IMR-90 (cell line): ENCODE measurements around the gene SLC16A7. TPM values are rescaled to one million over a fixed set of nuclear protein-coding genes. Genes with fewer than 3 reads are reported as not detected.

Source experiments
- ATAC-seq: fragments of 200-7000 bp; cut with Tn5 transposase; 2 replicates; pipeline ENCODE4 v1.9.1; 2020; ENCODE audit warnings: low read depth, mild to moderate bottlenecking, moderate library complexity
- BruUV-seq: library from RNA; stranded (reverse); fragments of 400-500 nt; replicated peaks from 2 replicates; lab custom pipeline; 2021; lab: Mats Ljungman, UMichigan
- CTCF ChIA-PET: fragments of 300-600 bp; formaldehyde crosslinking; extraction: SDS; loops from one replicate; lab custom pipeline; 2021; ENCODE audit warnings: antibody characterized with exemption; lab: Yijun Ruan, JAX
- POLR2A ChIA-PET: fragments of 300-600 bp; sonication (Branson Sonifier 250); formaldehyde crosslinking; loops from one replicate; lab custom pipeline; 2022; ENCODE audit warnings: antibody characterized with exemption; ENCODE audit not compliant: unreplicated experiment; lab: Charles Lee
- DNase-seq: peaks from one replicate; pipeline ENCODE4 v3.0.0; 2013
- H2AFZ ChIP-seq: replicated peaks from 2 replicates; pipeline ENCODE3; 2013; ENCODE audit warnings: low read length, mild to moderate bottlenecking; ENCODE audit not compliant: poor library complexity
- H2AK5ac ChIP-seq: 2 replicates; pipeline ENCODE4 v1.6.1; 2013; ENCODE audit warnings: low read depth, low read length, inconsistent platforms
- H2AK9ac ChIP-seq: replicated peaks from 2 replicates; pipeline ENCODE3; 2013; ENCODE audit warnings: mild to moderate bottlenecking, low read depth, low read length, moderate library complexity; ENCODE audit not compliant: poor library complexity
- H2BK120ac ChIP-seq: 2 replicates; pipeline ENCODE4 v1.6.1; 2013; ENCODE audit warnings: low read depth, low read length, inconsistent platforms
- H2BK15ac ChIP-seq: 3 replicates; pipeline ENCODE4 v1.6.1; 2013; ENCODE audit warnings: low read depth, low read length, inconsistent platforms
- H2BK20ac ChIP-seq: 2 replicates; pipeline ENCODE4 v1.6.1; 2013; ENCODE audit warnings: low read depth, mild to moderate bottlenecking, inconsistent platforms, low read length, moderate library complexity
- H2BK5ac ChIP-seq: 2 replicates; pipeline ENCODE4 v1.6.1; 2013; ENCODE audit warnings: mild to moderate bottlenecking, low read depth, low read length, inconsistent platforms; ENCODE audit not compliant: poor library complexity, severe bottlenecking
- H3K14ac ChIP-seq: replicated peaks from 2 replicates; pipeline ENCODE4 v1.6.1; 2013; ENCODE audit warnings: low read depth, low read length, inconsistent platforms
- H3K18ac ChIP-seq: 2 replicates; pipeline ENCODE4 v1.6.1; 2013; ENCODE audit warnings: low read depth, low read length, control low read depth
- H3K23ac ChIP-seq: 2 replicates; pipeline ENCODE4 v1.6.1; 2013; ENCODE audit warnings: low read depth, low read length, inconsistent platforms
- H3K27ac ChIP-seq: 2 replicates; pipeline ENCODE4 v1.5.1; 2013; ENCODE audit warnings: mild to moderate bottlenecking, control low read depth, low read length; ENCODE audit not compliant: insufficient read depth
- H3K27me3 ChIP-seq: 2 replicates; pipeline ENCODE4 v1.6.1; 2013; ENCODE audit warnings: low read length; ENCODE audit not compliant: control insufficient read depth, insufficient read depth
- H3K36me3 ChIP-seq: 2 replicates; pipeline ENCODE4 v1.6.1; 2013; ENCODE audit warnings: low read length, mixed read lengths; ENCODE audit not compliant: control insufficient read depth, insufficient read depth
- H3K4ac ChIP-seq: 2 replicates; pipeline ENCODE4 v1.6.1; 2013; ENCODE audit warnings: low read depth, low read length, inconsistent platforms
- H3K4me1 ChIP-seq: 2 replicates; pipeline ENCODE4 v1.6.1; 2013; ENCODE audit warnings: low read length, mixed read lengths; ENCODE audit not compliant: control insufficient read depth, insufficient read depth
- H3K4me2 ChIP-seq: 2 replicates; pipeline ENCODE4 v1.6.1; 2013; ENCODE audit warnings: low read depth, mild to moderate bottlenecking, control low read depth, low read length, moderate library complexity
- H3K4me3 ChIP-seq: 2 replicates; pipeline ENCODE4 v1.5.1; 2013; ENCODE audit warnings: low read depth, mild to moderate bottlenecking, control low read depth, low read length, moderate library complexity; ENCODE audit not compliant: insufficient read depth
- H3K56ac ChIP-seq: 2 replicates; pipeline ENCODE4 v1.6.1; 2013; ENCODE audit warnings: low read length, inconsistent platforms; ENCODE audit not compliant: insufficient read depth; ENCODE audit errors: extremely low read depth
- H3K79me1 ChIP-seq, 2 experiments: 2 replicates each; pipeline ENCODE4 v1.6.1; 2013; ENCODE audit warnings: low read length in 2 of 2, inconsistent platforms in 1 of 2, low read depth in 1 of 2
- H3K9ac ChIP-seq: 2 replicates; pipeline ENCODE4 v1.6.1; 2013; ENCODE audit warnings: low read depth, low read length, control low read depth
- H3K9me1 ChIP-seq: 2 replicates; pipeline ENCODE4 v1.6.1; 2013; ENCODE audit warnings: low read length, inconsistent platforms; ENCODE audit not compliant: insufficient read depth
- H3K9me3 ChIP-seq: 2 replicates; pipeline ENCODE4 v1.6.1; 2013; ENCODE audit warnings: low read length; ENCODE audit not compliant: control insufficient read depth, insufficient read depth
- H4K20me1 ChIP-seq: 2 replicates; pipeline ENCODE4 v1.6.1; 2013; ENCODE audit warnings: low read length, inconsistent platforms; ENCODE audit not compliant: insufficient read depth
- H4K5ac ChIP-seq: 2 replicates; pipeline ENCODE4 v1.6.1; 2013; ENCODE audit warnings: mild to moderate bottlenecking, low read depth, low read length, control low read depth
- H4K8ac ChIP-seq, 2 experiments: 2 replicates each; pipeline ENCODE4 v1.6.1; 2013; ENCODE audit warnings: low read depth in 2 of 2, low read length in 2 of 2, control low read depth in 1 of 2, inconsistent platforms in 1 of 2
- H4K91ac ChIP-seq: 2 replicates; pipeline ENCODE4 v1.6.1; 2013; ENCODE audit warnings: low read depth, low read length, inconsistent platforms; ENCODE audit not compliant: insufficient read depth
- CEBPB ChIP-seq: IDR thresholded peaks from 2 replicates; pipeline ENCODE4 v1.6.1; 2012; ENCODE audit warnings: low read depth, low read length, improper control_type of control experiment
- POLR2A ChIP-seq: IDR thresholded peaks from 2 replicates; pipeline ENCODE4 v1.6.1; 2012; ENCODE audit warnings: mild to moderate bottlenecking, low read depth, low read length
- RAD21 ChIP-seq: IDR thresholded peaks from 2 replicates; pipeline ENCODE4 v1.6.1; 2012; ENCODE audit warnings: low read length, improper control_type of control experiment
- WGBS, 2 experiments: methylation state at CpG; one replicate each; pipeline versions ENCODE4 v1.1.5 to v1.1.7; 2013; ENCODE audit warnings: missing lambda C conversion rate in 2 of 2; ENCODE audit not compliant: insufficient read length in 1 of 2; ENCODE audit errors: extremely low coverage in 2 of 2; 5-methylcytosine and 5-hydroxymethylcytosine counted together
- dilution Hi-C: fragments of 300-500 bp; cut with HindIII; formaldehyde crosslinking; loops from one replicate; pipeline ENCODE4 v1.14.3; 2018; ENCODE audit warnings: low sequenced_read_pairs; ENCODE audit not compliant: unreplicated experiment
- in situ Hi-C: fragments of 300-500 bp; cut with MboI; formaldehyde crosslinking; loops from 3 replicates; pipeline ENCODE4 v1.14.3; 2019; ENCODE audit warnings: low sequenced_read_pairs, inconsistent platforms, mixed read lengths
- intact Hi-C: fragments of 100-400 bp; cut with micrococcal nuclease; formaldehyde crosslinking; loops from 2 replicates; pipeline ENCODE4 v1.10.0; 2022
- polyA plus RNA-seq, 3 experiments: library from polyadenylated mRNA; depleted of rRNA; stranded (reverse); fragments of >200 nt; gene quantifications; 2 replicates each; pipeline ENCODE4 v1.2.3, GENCODE V29; 2012; ENCODE audit warnings: low replicate concordance in 1 of 3
- total RNA-seq: library from RNA; depleted of rRNA; stranded (reverse); fragments of >200 nt; gene quantifications from 2 replicates; pipeline ENCODE4 v1.2.3, GENCODE V29; 2012
- TF ChIP-seq, protein P1 (sequence below): conservative IDR thresholded peaks from 2 replicates; pipeline ENCODE4 v1.5.1; 2012; ENCODE audit warnings: mild to moderate bottlenecking, low read depth, low read length, improper control_type of control experiment
- TF ChIP-seq, protein P2 (sequence below): fragments of 150-350 bp; IDR thresholded peaks from 2 replicates; pipeline ENCODE4 v1.6.1; 2017; ENCODE audit warnings: mild to moderate bottlenecking, antibody characterized with exemption, low read length, low read depth

Gene SLC16A7
- total and polyA plus RNA-seq, 2 of the 4 experiments (the other 2 are of a cell fraction): 2.6 to 21.5 TPM

DNA sequence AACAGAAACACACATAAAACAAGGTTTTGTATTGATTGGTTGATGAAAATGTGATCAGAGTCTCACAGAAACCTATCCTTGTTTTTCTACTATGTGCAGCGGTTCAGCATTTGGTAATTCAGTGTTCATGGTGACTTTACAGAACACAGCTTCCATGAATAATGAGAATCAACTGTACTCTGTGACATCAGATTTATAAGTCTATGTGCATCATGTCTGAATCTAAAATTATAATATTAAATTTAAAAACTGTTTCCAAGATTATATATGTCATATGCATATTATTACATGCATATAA, 104.3 kb downstream of the SLC16A7 start:
- H3K4me2 ChIP-seq: peak overlapping the region; percentile 66; the same call in 1 of the 2 replicates
- in situ Hi-C loops: no loop called here
- H4K20me1 ChIP-seq: no peaks in the 10 kb centered on the region

More for the DNA sequence above, 104.3 kb downstream of the SLC16A7 start:
- Histone ChIP-seq H3K27me3 (no peaks in the 10 kb centered on the region), H3K9ac (no peak overlapping the region), H3K27ac (peak overlapping the region; percentile 48; the same call in 1 of the 2 replicates), H3K9me1 (peaks cover 2% of the 10 kb centered on the region; the same call in 1 of the 2 replicates), H3K4ac (peak overlapping the region; percentile 4; the same call in 1 of the 2 replicates), H3K4me1 (peaks cover 2% of the 10 kb centered on the region; the same call in 1 of the 2 replicates), H3K23ac (no peak overlapping the region), H2BK20ac (peak overlapping the region; percentile 27; the same call in 1 of the 2 replicates), H2BK5ac (peak overlapping the region; percentile 87), H2AK9ac (no peak overlapping the region), H3K18ac (peak overlapping the region; percentile 71; the same call in 1 of the 2 replicates), H3K36me3 (no peaks in the 10 kb centered on the region), H3K79me1 (no peaks in the 10 kb centered on the region), H2BK15ac (no peak overlapping the region), H3K9me3 (no peaks in the 10 kb centered on the region), H3K56ac (no peak overlapping the region), H4K91ac (no peak overlapping the region), H2AK5ac (no peak overlapping the region), H4K5ac (peak overlapping the region; percentile 38; the same call in 1 of the 2 replicates), H3K14ac (peak overlapping the region; percentile 8; the same call in 1 of the 2 replicates), H3K4me3 (no peak overlapping the region), H2BK120ac (peak overlapping the region; percentile 12; the same call in 1 of the 2 replicates), H4K8ac (peak overlapping the region in 1 of 2 experiments; percentile 41; a peak in 1 of 4 replicates), H2AFZ (no peak overlapping the region)
- dilution Hi-C loops (no loop called here), intact Hi-C loops (no loop called here)
- ATAC-seq: no peak
- BruUV-seq: no TSS peak
- POLR2A ChIA-PET: no interaction called here
- DNase-seq: no peak
- no CpG with 5 or more reads among the region's 1 CpG for WGBS, 2 experiments
- TF ChIP-seq, protein P1, sequence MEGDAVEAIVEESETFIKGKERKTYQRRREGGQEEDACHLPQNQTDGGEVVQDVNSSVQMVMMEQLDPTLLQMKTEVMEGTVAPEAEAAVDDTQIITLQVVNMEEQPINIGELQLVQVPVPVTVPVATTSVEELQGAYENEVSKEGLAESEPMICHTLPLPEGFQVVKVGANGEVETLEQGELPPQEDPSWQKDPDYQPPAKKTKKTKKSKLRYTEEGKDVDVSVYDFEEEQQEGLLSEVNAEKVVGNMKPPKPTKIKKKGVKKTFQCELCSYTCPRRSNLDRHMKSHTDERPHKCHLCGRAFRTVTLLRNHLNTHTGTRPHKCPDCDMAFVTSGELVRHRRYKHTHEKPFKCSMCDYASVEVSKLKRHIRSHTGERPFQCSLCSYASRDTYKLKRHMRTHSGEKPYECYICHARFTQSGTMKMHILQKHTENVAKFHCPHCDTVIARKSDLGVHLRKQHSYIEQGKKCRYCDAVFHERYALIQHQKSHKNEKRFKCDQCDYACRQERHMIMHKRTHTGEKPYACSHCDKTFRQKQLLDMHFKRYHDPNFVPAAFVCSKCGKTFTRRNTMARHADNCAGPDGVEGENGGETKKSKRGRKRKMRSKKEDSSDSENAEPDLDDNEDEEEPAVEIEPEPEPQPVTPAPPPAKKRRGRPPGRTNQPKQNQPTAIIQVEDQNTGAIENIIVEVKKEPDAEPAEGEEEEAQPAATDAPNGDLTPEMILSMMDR: no peak
- TF ChIP-seq, protein P2, sequence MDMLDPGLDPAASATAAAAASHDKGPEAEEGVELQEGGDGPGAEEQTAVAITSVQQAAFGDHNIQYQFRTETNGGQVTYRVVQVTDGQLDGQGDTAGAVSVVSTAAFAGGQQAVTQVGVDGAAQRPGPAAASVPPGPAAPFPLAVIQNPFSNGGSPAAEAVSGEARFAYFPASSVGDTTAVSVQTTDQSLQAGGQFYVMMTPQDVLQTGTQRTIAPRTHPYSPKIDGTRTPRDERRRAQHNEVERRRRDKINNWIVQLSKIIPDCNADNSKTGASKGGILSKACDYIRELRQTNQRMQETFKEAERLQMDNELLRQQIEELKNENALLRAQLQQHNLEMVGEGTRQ: no peak
- TF ChIP-seq POLR2A (no peak), CEBPB (no peak), RAD21 (no peak)
- CTCF ChIA-PET: no interaction called here
